Measurements from ENCODE around the gene HYAL2.

Gene HYAL2

GRCh38 chr3:50268703-50269451, 53.7 kb downstream of the HYAL2 start, which contains the start of gene SEMA3B:
SEMA3B (plus strand) TSS chr3:50269147; CDS start chr3:50269241, 94 bp downstream.
- peak; percentile 89 for DNase-seq

DNA sequence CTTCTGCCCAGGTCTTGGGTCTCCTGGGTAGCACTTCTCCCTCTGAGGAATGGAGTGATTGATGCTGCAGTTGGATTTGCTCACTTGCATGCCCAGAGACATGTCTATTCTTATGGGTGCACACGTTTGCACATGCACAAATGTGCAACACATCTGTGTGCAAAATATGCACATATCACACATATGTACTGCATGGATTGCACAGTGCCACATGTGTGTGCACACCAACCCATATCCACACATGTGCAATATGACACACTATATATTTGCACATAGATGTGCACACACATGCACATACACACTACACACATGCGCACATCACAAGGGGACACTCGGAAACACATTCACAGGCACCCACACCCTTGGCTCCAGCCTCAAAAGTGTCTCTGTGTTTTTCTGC, 54.3 kb downstream of the HYAL2 start:
- DNase-seq, result no peak
